Hepatocyte (in vitro differentiated cells): ENCODE data around the gene CDC42EP5.

Experiments
- CTCF ChIP-seq: fragments of 200-600 bp; sonication (generic); IDR thresholded peaks from 2 replicates; pipeline ENCODE4 v1.5.1; 2016; ENCODE audit warnings: antibody characterized with exemption, mild to moderate bottlenecking; ENCODE audit not compliant: poor library complexity
- EZH2 ChIP-seq: fragments of 200-600 bp; sonication (generic); IDR thresholded peaks from 2 replicates; pipeline ENCODE4 v1.6.1; 2016; ENCODE audit warnings: antibody characterized with exemption, mild to moderate bottlenecking, borderline replicate concordance
- EZH2phosphoT487 ChIP-seq: fragments of 200-600 bp; sonication (generic); IDR thresholded peaks from one replicate; pipeline ENCODE4 v1.6.1; 2018; ENCODE audit warnings: antibody characterized with exemption, mild to moderate bottlenecking, low read depth, moderate library complexity; ENCODE audit not compliant: unreplicated experiment, severe bottlenecking

GRCh38 chr19:54485851-54486250, 12.8 kb upstream of the CDC42EP5 start:
- TF ChIP-seq CTCF (no peak), EZH2 (no peak), EZH2phosphoT487 (no peak)
